DMS114 treated with DMSO at 0.1 percent for 48 hours (cell line): ENCODE data around the gene MICAL3.

Experiments used
- DNase-seq: peaks from one replicate; lab custom pipeline; 2025; ENCODE audit not compliant: unreplicated experiment; lab: John Stamatoyannopoulos, UW

The MICAL3 gene

GRCh38 chr22:17823964-17824363 is 200.4 kb downstream of the MICAL3 start:
- no peak for DNase-seq

DNA sequence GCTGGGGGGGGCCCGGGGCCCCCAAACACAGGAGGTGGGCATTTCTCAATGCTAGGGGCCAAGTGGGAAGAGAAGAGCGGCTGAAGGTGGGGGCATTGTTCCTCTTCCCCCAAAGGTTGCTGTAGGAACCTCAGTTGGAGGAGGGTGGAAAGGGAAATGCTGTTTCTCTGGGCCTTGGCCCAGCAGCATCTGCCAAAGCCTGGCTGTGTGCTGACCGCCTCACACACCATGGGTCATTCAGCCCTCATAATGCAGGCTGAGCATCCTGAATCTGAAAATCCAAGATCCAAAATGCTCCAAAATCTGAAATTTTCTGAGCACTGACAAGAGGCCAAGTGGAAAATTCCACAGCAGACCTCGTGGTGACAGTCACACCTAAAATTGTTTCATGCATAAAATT is 201.1 kb downstream of the MICAL3 start:
- no peak for DNase-seq

GRCh38 chr22:17822087-17822486 is 202.3 kb downstream of the MICAL3 start:
- no peak for DNase-seq

- no peak for DNase-seq
These were observed 203.4 kb downstream of the MICAL3 start for GRCh38 chr22:17820879-17821439.

- DNase-seq: no peak
These were observed 205.7 kb downstream of the MICAL3 start for GRCh38 chr22:17818649-17819048.

- no peak for DNase-seq
These were observed 206.2 kb downstream of the MICAL3 start for GRCh38 chr22:17818180-17818579.

- no peak for DNase-seq
These were observed 206.8 kb downstream of the MICAL3 start for GRCh38 chr22:17817511-17818065.

- DNase-seq: no peak
These were observed 207.3 kb downstream of the MICAL3 start for GRCh38 chr22:17817079-17817478.

GRCh38 chr22:17816649-17817048 is 207.7 kb downstream of the MICAL3 start:
- no peak for DNase-seq

GRCh38 chr22:17815703-17816254 is 208.6 kb downstream of the MICAL3 start:
- DNase-seq: no peak

GRCh38 chr22:17814830-17815229 is 209.5 kb downstream of the MICAL3 start:
- no peak for DNase-seq

- DNase-seq: no peak
These were observed 210.3 kb downstream of the MICAL3 start for GRCh38 chr22:17814084-17814483.

- no peak for DNase-seq
These were observed 213.2 kb downstream of the MICAL3 start for GRCh38 chr22:17811119-17811518.

DNA sequence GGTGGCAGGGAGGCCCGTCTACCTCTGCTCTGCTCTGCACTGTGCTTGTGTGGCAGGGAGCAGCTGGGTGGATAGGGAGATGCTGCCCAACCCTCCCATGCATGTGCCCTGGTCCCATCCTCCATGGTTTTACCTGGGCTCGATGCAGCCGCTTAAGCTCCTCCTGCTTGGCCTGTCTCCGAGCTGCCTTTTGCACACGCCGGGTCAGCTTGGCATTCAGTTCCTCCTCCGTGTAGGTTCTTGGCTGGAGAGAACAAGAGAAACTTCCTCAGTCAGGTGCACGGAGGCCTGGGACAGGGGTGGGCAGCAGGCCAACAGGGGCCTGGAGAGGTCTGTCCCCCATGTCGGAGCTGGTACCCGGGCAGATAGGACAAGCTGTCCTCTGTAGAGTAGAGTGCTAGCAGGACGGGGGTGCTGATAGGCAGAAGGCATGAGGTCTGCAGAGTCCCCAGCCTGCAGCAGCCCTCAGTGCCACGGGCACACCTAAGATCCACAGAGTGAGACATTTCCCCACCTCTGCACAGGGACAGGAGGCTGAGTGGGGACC is 213.7 kb downstream of the MICAL3 start:
- DNase-seq: no peak

- no peak for DNase-seq
These were observed 215.5 kb downstream of the MICAL3 start for GRCh38 chr22:17808693-17809403.

DNA sequence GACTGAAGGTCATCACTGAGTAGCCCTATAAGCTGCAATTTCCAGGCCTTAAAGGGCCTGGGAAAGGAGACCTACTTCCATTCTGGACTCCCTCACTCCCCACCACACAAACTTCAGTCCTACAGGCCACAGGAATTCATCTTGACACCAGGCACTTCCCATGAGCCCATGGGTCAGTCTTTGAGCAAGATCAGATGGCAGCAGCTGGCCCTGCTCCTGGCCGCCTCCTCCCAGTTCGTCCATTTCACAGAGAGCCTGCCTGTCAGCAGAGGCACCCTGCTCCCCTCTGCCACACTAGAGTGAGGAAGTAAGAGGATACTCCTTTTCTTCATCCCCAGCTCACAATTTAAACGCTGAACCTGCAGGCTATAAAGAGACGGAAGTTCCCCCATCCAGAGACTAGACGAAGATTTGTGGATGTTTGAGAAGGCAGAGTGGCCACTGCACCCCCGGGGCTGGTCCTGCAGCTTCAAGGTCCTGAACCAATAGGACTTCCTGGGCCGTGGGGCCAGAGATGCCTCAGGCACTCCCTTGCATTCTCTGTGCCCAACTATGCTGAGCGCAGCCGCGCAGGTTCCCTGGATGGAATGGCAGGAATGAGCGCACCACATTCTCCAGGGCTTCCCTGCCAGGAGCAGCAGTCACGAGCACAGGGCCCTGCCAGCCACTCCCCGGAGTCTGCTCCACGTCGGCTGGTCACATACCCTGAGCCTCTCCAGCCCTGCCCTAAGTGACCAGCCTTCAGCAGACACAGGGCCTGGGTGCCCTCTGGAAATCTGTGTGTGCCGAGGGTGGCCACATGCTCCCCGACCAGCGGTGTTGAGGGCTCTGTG is 216.6 kb downstream of the MICAL3 start:
- no peak for DNase-seq

GRCh38 chr22:17807086-17807485 is 217.3 kb downstream of the MICAL3 start:
- no peak for DNase-seq

DNA sequence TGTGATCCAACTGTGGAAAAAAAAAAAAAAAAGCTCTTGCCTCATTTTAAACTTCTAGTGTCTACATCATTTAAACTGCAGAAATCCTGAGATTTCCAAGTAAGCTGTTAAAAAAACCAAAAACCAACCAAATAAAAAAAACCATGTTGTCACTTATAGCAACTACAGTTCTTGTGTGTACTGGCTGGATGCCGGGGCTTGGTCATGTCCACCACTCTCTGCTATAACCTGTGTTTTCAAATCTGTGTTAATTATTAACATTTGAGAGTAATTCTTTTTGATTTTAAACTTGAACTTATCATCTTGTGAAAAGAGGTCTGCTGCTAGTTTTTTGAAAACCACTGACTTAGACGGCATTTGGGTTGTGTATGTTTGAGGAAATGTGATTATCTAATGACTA is 217.9 kb downstream of the MICAL3 start:
- DNase-seq: no peak

- DNase-seq: no peak
These were observed 219.9 kb downstream of the MICAL3 start for GRCh38 chr22:17804331-17805080.

DNA sequence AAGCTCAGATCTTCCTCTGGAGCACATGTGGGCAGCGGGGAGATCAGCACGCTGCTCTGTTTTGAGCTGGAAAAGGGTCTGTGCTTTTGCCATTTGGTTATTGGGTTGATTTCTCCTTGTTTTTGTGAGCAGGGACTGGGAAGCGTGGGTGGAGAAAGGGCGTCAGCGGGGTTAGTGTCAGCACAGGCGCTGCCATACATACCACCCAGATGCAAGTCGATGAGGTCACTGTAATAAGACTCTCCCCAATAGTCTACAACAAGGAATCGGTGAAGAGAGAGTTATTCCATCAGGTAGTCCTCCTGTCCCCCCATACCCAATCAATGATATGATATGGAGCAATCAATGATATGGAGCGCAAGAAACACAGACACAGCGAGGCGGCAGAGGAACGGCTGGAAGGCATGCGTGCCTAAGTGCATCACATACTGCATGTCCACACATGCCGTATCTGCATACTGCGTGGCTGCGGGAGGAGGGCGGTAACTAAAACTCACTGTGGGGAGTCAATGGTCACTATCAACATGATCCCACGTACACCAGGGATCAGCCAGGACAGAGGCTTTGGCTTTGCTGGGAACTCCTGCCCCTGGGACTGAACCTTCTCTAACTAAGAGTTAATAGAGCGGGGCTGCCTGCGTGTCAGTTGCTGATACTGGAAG is 220.6 kb downstream of the MICAL3 start:
- no peak for DNase-seq
